GM19035 (cell line): ENCODE data around the gene PMAIP1.
"Not testable (repeated sequence)": the region's sequence is repeated elsewhere in the genome, so short reads cannot be mapped to it uniquely, and the experiment has no call there.

Source experiments
- ATAC-seq: cut with Tn5 transposase; IDR thresholded peaks from one replicate; pipeline ENCODE4 v1.9.1; 2021; ENCODE audit not compliant: unreplicated experiment

The PMAIP1 gene

GRCh38 chr18:59884351-59884750 is 15.4 kb upstream of the PMAIP1 start:
- no peak for ATAC-seq

- ATAC-seq: peak; percentile 90
Measured at GRCh38 chr18:59885579-59886163, 14.1 kb upstream of the PMAIP1 start.

GRCh38 chr18:59886399-59886798 is 13.4 kb upstream of the PMAIP1 start:
- ATAC-seq: not testable (repeated sequence)

DNA sequence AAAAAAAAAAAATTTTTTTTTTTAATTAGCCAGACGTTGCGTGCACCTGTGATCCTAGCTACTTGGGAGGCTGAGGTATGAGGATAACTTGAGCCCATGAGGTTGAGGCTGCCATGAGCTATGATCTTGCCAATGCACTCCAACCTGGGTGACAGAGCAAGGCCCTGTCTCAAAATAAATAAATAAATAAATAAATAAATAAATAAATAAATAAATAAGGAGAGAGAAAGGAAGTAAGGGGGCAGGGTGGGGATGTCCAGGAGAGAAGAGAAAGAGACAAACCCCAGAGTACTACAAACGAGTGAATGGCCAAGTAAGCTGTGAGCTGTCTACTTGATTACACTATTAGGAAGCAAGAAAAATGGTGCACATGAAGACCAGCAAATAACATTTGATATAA is 7.7 kb upstream of the PMAIP1 start:
- ATAC-seq: no peak

DNA sequence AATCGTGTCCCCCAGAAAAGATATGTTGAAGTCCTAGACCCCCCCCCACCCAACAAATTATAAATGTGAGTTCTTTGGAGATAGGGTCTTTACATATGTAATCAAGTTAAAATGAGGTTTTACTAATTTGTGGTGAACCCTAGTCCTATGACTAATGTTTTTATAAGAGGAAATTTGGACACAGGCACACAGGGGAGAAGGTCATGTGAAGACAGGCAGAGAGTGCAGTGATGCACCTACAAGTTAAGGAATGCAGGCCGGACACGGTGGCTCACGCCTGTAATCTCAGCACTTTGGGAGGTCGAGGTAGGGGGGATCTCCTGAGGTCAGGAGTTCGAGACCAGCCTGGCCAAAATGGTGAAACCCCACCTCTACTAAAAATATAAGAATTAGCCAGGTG is 5.8 kb upstream of the PMAIP1 start:
- ATAC-seq: no peak

DNA sequence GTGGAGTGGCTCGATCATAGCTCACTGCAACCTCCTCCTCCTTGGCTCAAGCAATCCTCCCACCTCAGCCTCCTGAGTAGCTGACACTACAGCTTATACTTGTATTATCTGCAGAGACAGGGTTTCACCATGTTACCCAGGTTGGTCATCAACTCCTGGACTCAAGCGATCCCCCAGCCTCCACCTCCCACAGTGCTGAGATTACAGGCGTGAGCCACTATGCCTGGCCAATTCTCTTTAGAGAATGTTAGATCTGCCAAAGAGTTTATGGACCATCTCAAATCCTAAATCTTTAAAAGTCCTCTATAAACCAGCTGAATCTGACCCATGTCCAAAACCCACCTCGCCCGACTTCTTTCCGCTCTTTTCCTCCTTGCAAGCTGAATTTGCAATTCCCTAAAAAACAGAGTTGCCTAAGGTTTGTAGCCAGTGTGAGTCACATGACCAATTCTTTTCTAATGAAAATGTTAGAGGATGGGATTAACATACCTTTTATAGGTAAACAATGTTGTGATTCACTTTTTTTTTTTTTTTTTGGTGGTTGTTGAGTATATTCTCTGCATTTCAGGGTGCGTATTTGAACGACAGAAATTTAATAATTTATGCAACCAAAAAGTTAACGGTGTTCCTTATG is 2.4 kb upstream of the PMAIP1 start:
- no peak for ATAC-seq

DNA sequence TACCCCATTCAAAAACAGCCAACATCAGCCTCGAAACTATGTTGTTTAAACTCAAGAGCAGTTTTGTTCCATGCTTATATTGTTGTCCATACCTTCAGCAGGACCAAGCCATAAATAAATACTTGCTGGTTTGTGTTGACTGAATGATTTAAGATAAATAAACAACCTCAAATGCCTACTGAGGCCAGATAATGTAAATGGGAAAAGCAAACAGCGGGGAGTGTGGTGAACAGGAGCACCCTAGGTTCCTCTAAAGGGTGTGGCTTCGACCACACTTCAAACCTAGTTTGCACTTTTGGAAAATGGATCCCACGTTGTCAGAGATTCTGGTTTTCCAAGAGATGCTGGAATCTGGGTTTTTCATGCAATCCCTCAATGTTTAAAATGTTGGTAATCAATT is 1.7 kb upstream of the PMAIP1 start:
- no peak for ATAC-seq

DNA sequence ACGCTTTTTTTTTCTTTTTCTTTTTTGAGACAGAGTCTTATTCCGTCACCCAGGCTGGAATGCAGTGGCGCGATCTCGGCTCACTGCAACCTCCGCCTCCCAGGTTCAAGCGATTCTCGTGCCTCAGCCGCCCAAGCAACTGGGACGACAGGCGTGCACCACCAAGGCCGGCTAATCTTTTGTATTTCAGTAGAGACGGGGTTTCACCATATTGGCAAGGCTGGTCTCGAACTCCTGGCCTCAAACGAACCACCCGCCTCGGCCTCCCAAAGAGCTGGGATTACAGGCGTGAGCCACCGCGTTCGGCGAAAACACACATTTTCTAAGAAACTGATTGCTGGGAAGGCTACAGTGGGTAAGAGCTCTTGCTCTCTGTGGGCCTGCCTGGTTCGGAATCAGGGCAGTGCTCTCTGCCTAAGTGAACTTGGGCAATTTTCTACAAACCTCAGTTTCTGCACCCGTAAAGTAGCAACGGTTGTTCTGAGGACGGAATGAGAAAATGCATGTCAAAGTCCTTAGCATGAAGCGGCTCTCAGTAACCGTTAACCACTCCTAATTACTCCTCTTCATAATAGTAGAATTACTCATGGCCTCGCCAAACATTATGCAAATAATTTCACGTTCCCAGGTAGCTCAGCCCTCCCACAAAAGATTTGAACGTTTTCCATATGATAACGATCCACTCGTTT is 1.0 kb upstream of the PMAIP1 start:
- ATAC-seq: no peak

DNA sequence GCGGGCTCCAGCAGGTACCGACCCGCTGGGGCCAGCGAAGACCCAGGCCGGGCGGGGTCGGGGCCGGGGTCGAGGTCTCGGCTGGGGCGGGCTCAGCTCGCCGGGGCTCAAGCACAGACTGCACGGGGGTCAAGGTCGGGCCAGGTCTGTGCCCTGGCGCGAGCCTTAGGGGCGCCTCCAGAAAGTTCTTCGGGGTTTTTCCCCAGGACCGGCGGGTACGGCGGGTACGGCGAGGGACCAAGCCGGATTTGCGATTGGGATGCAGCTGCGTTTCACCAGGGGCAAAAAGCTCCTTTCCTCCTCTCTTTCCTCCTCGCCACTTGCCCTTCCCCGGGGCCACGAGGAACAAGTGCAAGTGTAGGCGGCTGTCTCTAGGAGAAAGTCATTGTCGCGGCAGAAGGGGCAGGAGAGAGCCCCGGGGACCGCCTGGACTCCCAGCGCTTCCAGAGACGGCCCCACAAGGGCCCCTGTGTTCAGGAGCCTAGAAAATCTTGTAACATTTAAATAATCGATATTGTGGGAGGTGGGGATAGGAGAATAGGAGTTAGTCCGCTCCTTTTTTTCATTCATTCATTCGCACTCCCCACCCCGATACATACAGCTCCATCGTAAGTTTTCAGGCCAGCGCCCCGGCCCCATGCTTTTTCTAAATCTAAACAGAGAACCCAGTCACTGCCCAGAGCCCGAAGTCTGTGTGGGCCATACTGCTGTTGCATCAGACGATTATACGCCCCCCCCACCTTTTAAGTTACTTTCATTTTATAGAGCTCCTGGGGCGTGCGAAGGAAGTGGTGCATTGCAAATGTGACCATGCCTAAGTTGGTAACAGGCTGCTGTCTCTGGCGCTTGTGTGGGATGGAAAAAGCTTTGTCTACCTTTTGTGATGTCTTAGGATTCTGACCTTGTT is 679 bp downstream of the PMAIP1 start:
- peak; percentile 35 for ATAC-seq

- no peak for ATAC-seq
Measured at GRCh38 chr18:59902131-59902992, 2.6 kb downstream of the PMAIP1 start.

GRCh38 chr18:59902993-59903610 is 3.3 kb downstream of the PMAIP1 start:
- no peak for ATAC-seq

DNA sequence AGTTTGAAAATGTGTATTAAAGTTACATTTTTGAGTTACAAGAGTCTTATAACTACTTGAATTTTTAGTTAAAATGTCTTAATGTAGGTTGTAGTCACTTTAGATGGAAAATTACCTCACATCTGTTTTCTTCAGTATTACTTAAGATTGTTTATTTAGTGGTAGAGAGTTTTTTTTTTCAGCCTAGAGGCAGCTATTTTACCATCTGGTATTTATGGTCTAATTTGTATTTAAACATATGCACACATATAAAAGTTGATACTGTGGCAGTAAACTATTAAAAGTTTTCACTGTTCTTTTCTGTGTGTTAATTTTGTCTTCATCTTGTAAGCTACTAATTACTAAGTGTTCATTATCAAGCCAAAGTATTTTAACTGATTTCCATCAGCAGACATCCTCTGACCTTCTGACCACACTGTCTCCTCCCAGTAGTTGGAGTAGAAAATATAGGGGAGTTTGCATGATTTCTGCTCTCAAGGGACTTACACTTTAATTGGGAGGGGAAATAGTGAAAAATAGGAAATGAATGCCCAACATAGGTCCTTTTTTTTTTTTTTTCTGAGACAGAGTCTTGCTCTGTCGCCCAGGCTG is 4.3 kb downstream of the PMAIP1 start:
- ATAC-seq: no peak

DNA sequence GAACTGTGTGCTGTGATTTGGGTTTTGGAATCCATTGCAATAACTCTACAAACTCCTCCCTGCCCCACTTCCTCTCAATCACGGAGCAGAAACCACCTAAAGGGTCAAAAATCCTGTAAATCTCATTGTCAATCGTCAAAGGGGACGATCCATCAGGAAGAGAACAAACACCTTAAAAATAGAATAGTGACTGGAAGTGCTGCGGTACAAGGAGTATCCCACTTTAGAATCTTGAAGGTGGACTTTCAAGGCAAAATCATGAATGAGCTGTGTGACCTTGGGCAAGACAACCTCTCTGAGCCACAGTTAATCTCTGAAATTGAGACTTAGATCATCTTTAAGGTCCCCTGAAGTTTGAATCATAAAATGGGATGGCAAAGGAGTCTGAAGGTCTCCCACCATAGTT is 5.9 kb downstream of the PMAIP1 start:
- no peak for ATAC-seq

DNA sequence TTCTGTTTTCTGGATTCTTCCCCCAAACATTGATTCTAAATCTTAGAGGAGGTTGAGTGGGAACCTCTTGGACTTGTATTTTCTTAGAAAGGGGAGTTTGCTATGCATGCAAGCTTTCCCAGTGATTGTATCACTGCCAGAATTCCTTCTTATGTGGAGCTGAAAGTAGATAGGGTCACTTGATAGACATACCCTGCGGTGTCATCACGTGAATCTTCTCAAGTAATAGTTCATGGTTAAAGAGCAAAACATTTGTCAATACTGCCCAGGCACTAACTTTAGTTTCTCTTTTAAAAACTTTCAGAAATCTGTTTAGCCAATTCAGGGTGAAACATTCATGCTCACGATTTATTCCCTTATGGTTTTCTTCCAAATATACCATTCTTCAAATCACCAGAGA is 6.4 kb downstream of the PMAIP1 start:
- ATAC-seq: peak; percentile 30

DNA sequence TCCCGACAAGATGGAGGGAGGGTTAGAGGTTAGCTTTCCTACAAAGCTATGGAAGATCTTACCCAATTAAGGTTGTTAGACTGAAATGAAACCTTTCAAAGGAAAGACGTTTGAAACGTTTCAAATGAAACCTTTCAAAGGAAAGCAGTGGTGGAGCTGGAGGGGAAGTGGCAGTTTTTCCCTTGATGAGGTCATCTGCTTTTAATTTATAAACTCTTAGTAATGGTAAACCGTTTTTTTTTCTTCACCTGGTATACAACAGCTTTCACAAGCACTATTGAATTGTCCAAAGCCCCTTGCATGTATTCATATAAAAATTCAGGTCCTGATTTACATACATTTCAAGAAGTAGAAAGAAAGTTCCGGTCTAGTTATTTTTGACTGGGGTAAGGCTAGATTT is 7.4 kb downstream of the PMAIP1 start:
- ATAC-seq: no peak

DNA sequence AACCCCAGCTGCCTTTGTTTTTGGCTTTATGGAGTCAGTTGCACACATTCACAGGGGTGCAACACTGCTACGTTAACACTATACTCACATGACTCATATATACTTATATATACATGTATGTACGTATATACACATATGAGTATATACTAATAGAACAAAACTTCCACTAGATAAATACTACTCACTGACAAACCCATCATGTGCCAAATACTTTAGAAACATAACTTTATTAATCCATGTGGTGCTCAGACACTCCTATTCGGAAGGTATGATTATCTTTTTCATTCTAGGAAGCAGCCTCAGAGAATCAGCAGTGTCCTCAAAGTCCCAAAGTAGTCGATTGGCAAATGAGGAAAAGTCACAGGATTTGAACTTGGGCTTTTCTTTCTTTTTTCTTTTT is 7.9 kb downstream of the PMAIP1 start:
- ATAC-seq: no peak

DNA sequence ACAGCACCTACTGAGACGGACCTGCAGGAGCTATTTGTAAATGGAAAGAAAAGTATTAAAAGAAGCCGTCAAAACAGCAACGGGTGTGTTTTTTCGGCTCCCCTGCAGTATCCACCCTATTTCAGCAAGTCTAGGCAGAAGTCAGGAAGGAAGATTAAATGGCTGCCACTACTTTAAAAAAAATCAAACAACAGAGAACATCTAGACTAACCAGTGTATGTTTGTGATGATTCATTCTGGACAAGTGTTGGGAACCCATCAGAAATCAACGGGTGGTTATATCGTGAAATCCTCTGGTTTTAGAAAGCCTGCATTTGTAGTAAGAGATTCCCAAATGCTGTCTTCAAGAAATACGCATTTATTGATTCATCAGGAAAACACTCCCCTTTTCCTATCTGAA is 9.0 kb downstream of the PMAIP1 start:
- no peak for ATAC-seq

GRCh38 chr18:59909289-59910036 is 9.7 kb downstream of the PMAIP1 start:
- ATAC-seq: no peak

DNA sequence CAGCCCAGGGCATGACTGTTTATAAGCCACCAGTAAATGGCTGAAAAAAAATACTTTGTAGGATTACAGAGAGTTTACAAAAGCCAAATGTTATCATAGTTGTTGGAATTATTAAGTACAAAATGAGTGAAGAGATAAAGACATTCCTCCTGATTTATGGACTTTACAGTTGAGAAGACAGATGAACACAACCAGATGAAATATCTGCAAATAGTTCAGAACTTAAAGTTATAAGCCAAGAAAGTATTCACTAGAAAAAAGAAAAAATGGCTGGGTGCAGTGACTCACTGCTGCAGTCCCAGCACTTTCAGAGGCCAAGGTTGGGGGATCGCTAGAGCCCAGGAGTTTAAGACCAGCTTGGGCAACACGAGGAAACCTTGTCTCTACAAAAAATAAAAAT is 11.2 kb downstream of the PMAIP1 start:
- ATAC-seq: no peak
